SHP77 (cell line): ENCODE data around the gene UBC.
A peak's percentile ranks its signal among the peaks of the same experiment; 100 is the strongest.
"Not testable (repeated sequence)": the region's sequence is repeated elsewhere in the genome, so short reads cannot be mapped to it uniquely, and the experiment has no call there.

Experiments
- DNase-seq, 2 experiments: peaks; one replicate each; lab custom pipeline; 2025; lab: John Stamatoyannopoulos, UW

Gene UBC

GRCh38 chr12:124915239-124916236 lies 1.1 kb upstream of the UBC start:
- DNase-seq: no peak

- no peak for DNase-seq
These were observed 717 bp downstream of the UBC start for GRCh38 chr12:124913474-124914391.

GRCh38 chr12:124912529-124913287 lies 1.7 kb downstream of the UBC start:
- DNase-seq: not testable (repeated sequence)

GRCh38 chr12:124911521-124911920 lies 2.9 kb downstream of the UBC start:
- DNase-seq: not testable (repeated sequence)

- no peak for DNase-seq
These were observed 3.6 kb downstream of the UBC start for GRCh38 chr12:124910561-124911478.

- no peak for DNase-seq
These were observed 4.5 kb downstream of the UBC start for GRCh38 chr12:124909831-124910560.

- DNase-seq: no peak
These were observed 7.7 kb downstream of the UBC start for GRCh38 chr12:124906606-124907261.

- peak; percentile 59 to 65 for DNase-seq
These were observed 9.9 kb downstream of the UBC start for GRCh38 chr12:124904306-124905098.

- no peak for DNase-seq
These were observed 11.5 kb downstream of the UBC start for GRCh38 chr12:124902916-124903315.

GRCh38 chr12:124901003-124901402 lies 13.4 kb downstream of the UBC start:
- DNase-seq: no peak

- DNase-seq: not testable (repeated sequence)
These were observed 14.1 kb downstream of the UBC start for GRCh38 chr12:124900345-124900795.

GRCh38 chr12:124898923-124899294 lies 15.5 kb downstream of the UBC start:
- DNase-seq: no peak

GRCh38 chr12:124898200-124898922 lies 16.1 kb downstream of the UBC start:
- DNase-seq: peak; percentile 33 to 60

GRCh38 chr12:124896461-124896860 lies 18.0 kb downstream of the UBC start:
- DNase-seq: no peak

- no peak for DNase-seq
These were observed 20.5 kb downstream of the UBC start for GRCh38 chr12:124893792-124894516.

- DNase-seq: no peak
These were observed 26.2 kb downstream of the UBC start for GRCh38 chr12:124888260-124888659.

GRCh38 chr12:124887766-124888165 lies 26.7 kb downstream of the UBC start:
- not testable (repeated sequence) for DNase-seq
